K562 (cell line): Measurements from ENCODE around the gene TTC28. TPM values are rescaled to one million over a fixed set of nuclear protein-coding genes. Genes with fewer than 3 reads are reported as not detected.

Experiments
- ATAC-seq: fragments of 200-7000 bp; cut with Tn5 transposase; 3 replicates; pipeline ENCODE4 v1.9.1; 2020; ENCODE audit warnings: moderate library complexity
- BruUV-seq: library from RNA; stranded (reverse); fragments of 400-500 nt; replicated peaks from 2 replicates; lab custom pipeline; 2021; lab: Mats Ljungman, UMichigan
- CTCF ChIA-PET: fragments of 300-600 bp; formaldehyde crosslinking; extraction: SDS; loops from one replicate; lab custom pipeline; 2021; ENCODE audit warnings: low intra/inter-chr PET ratio; lab: Yijun Ruan, JAX
- POLR2A ChIA-PET: fragments of 300-600, 350-650 bp; sonication (Branson Sonifier 250); formaldehyde crosslinking; extraction: SDS; loops from one replicate; lab custom pipeline; 2021; ENCODE audit warnings: antibody characterized with exemption, inconsistent platforms; lab: Yijun Ruan, JAX
- DNase-seq, 4 experiments: peaks; one replicate each; pipeline versions ENCODE4 v3.0.0 to v3.0.0-alpha.2; 2011 to 2018; ENCODE audit warnings: low spot score in 3 of 4, mixed read lengths in 3 of 4; ENCODE audit errors: extremely low read depth in 1 of 4
- FAIRE-seq: peaks from 2 replicates; lab custom pipeline; 2011; peaks lifted over from hg19 to GRCh38; lab: Jason Lieb, UNC
- H2AFZ ChIP-seq: 2 replicates; pipeline ENCODE4 v1.6.0; 2011; ENCODE audit warnings: low read depth, low read length, control low read depth, inconsistent platforms
- H3K27ac ChIP-seq: fragments of 200-600 bp; 3 replicates; pipeline ENCODE4 v1.8.0; 2011; ENCODE audit warnings: low read depth, mild to moderate bottlenecking, control low read depth, inconsistent platforms, low read length, moderate library complexity, mixed read lengths; ENCODE audit errors: extremely low read depth
- H3K27me3 ChIP-seq, 2 experiments: fragments of 300-600 bp in 1 of 2; 2 replicates in 1 of 2; 3 replicates in 1 of 2; pipeline versions ENCODE4 v1.6.0 to v1.8.0; 2011; ENCODE audit warnings: inconsistent platforms in 2 of 2, low read length in 2 of 2, mild to moderate bottlenecking in 1 of 2, mixed read lengths in 1 of 2, moderate library complexity in 1 of 2; ENCODE audit not compliant: control insufficient read depth in 2 of 2, insufficient read depth in 2 of 2
- H3K36me3 ChIP-seq: fragments of 300-600 bp; 3 replicates; pipeline ENCODE4 v1.8.0; 2011; ENCODE audit warnings: mild to moderate bottlenecking, low read length, inconsistent platforms; ENCODE audit not compliant: control insufficient read depth, insufficient read depth
- H3K4me1 ChIP-seq, 2 experiments: fragments of 200-600 bp in 1 of 2; replicated peaks in 1 of 2; 2 replicates in 1 of 2; 3 replicates in 1 of 2; pipeline versions ENCODE4 v1.5.1 to v1.8.0; 2011; ENCODE audit warnings: inconsistent platforms in 2 of 2, low read length in 2 of 2, mild to moderate bottlenecking in 1 of 2, mixed read lengths in 1 of 2, moderate library complexity in 1 of 2; ENCODE audit not compliant: control insufficient read depth in 2 of 2, insufficient read depth in 2 of 2
- H3K4me2 ChIP-seq: 2 replicates; pipeline ENCODE4 v1.6.1; 2011; ENCODE audit warnings: low read length, control low read depth, inconsistent platforms, mixed read lengths; ENCODE audit not compliant: insufficient read depth
- H3K4me3 ChIP-seq: fragments of 200-600 bp; sonication (generic), shearing (Covaris generic); 2 replicates; pipeline ENCODE4 v1.5.1; 2016; ENCODE audit warnings: control low read depth, inconsistent platforms
- H3K79me2 ChIP-seq: fragments of 200-600 bp; 3 replicates; pipeline ENCODE4 v1.8.0; 2011; ENCODE audit warnings: low read length, inconsistent platforms; ENCODE audit not compliant: control insufficient read depth, insufficient read depth
- H3K9ac ChIP-seq, 2 experiments: 2 replicates each; pipeline versions ENCODE4 v1.6.0 to v1.6.1; 2011; ENCODE audit warnings: low read depth in 2 of 2, low read length in 2 of 2, control low read depth in 1 of 2, inconsistent platforms in 1 of 2, mild to moderate bottlenecking in 1 of 2, mixed read lengths in 1 of 2; ENCODE audit not compliant: insufficient read depth in 1 of 2
- H3K9me1 ChIP-seq: one replicate; pipeline ENCODE4 v1.6.0; 2011; ENCODE audit warnings: inconsistent platforms, mild to moderate bottlenecking, low read length, moderate library complexity; ENCODE audit not compliant: control insufficient read depth, insufficient read depth
- H3K9me3 ChIP-seq: replicated peaks from 2 replicates; pipeline ENCODE4 v1.5.1; 2011; ENCODE audit warnings: low read depth, low read length, inconsistent platforms; ENCODE audit not compliant: control insufficient read depth, insufficient read depth
- H4K20me1 ChIP-seq: replicated peaks from 2 replicates; pipeline ENCODE4 v1.6.1; 2011; ENCODE audit warnings: low read length, inconsistent platforms, mixed read lengths; ENCODE audit not compliant: control insufficient read depth, insufficient read depth
- NELFE ChIP-seq: IDR thresholded peaks from 2 replicates; pipeline ENCODE4 v1.6.1; 2011; ENCODE audit warnings: mild to moderate bottlenecking; ENCODE audit not compliant: insufficient read depth, insufficient read length
- RFX5 ChIP-seq: IDR thresholded peaks from 2 replicates; pipeline ENCODE4 v1.6.1; 2011; ENCODE audit warnings: low read depth, mild to moderate bottlenecking, improper control_type of control experiment, low read length
- ZBTB40 ChIP-seq, 2 experiments: fragments of 450-650 bp in 1 of 2; sonication (generic) in 1 of 2; formaldehyde crosslinking in 1 of 2; IDR thresholded peaks; 2 replicates each; pipeline versions ENCODE4 v1.7.1 to v1.9.0; 2016 to 2022; ENCODE audit warnings: inconsistent platforms in 1 of 2, mild to moderate bottlenecking in 1 of 2, missing genetic modification reagents in 1 of 2
- ZNF695 ChIP-seq: fragments of 450-650 bp; formaldehyde crosslinking; IDR thresholded peaks from 2 replicates; pipeline ENCODE4 v1.4.0; 2020; ENCODE audit warnings: mild to moderate bottlenecking, moderate library complexity
- WGBS: fragments of 100-300 bp; shearing (Covaris generic); methylation state at CpG from one replicate; pipeline ENCODE4 v1.1.6; 2016; ENCODE audit warnings: low coverage, mixed read lengths; ENCODE audit not compliant: insufficient coverage; ENCODE audit errors: missing lambda C conversion rate; 5-methylcytosine and 5-hydroxymethylcytosine counted together
- in situ Hi-C: fragments of 300-500 bp; cut with MboI; formaldehyde crosslinking; loops from 4 replicates; pipeline ENCODE4 v1.15.0; 2018; ENCODE audit warnings: inconsistent platforms, mixed read lengths
- intact Hi-C: fragments of 100-400 bp; cut with micrococcal nuclease; formaldehyde crosslinking; loops from 2 replicates; pipeline ENCODE4 v1.14.2; 2022
- polyA plus RNA-seq, 8 experiments: library from polyadenylated mRNA; depleted of rRNA in 4 of 8; stranded (reverse) in 5 of 8; unstranded in 3 of 8; fragments of >200 nt; fragmentation: Nextera tagmentation in 2 of 8; fragmentation: Illumina TruSeq in 1 of 8; extraction: Ambion mirVana in 2 of 8; extraction: Trizol in 1 of 8; gene quantifications; 2 replicates each; pipeline versions ENCODE4 v1.2.1 to v1.2.3, GENCODE V29; 2011 to 2014; ENCODE audit warnings: inconsistent platforms in 1 of 8, missing spikeins in 1 of 8
- total RNA-seq, 7 experiments: library from RNA; depleted of rRNA in 6 of 7; stranded (reverse); fragments of >200 nt in 6 of 7; fragmentation: Illumina TruSeq in 2 of 7; extraction: Trizol in 2 of 7; gene quantifications; 2 replicates each; pipeline versions ENCODE4 v1.2.1 to v1.2.3, GENCODE V29; 2011 to 2021; ENCODE audit warnings: low replicate concordance in 1 of 7
- TF ChIP-seq, protein P1 (sequence below): sonication (generic); formaldehyde crosslinking; IDR thresholded peaks from 2 replicates; pipeline ENCODE4 v1.8.0; 2022; ENCODE audit warnings: mild to moderate bottlenecking, missing genetic modification reagents

TTC28 gene
- total and polyA plus RNA-seq, 9 of the 15 experiments (the other 6 are each of a cell fraction or from before 2014, with no cell fraction given): 0.22 to 10.7 (median 3.1) TPM

- TF ChIP-seq ZNF695: no peak
These were observed 695.5 kb downstream of the TTC28 start (continued) for GRCh38 chr22:27984001-27984695.

- H3K4me2 ChIP-seq: no peak overlapping the region
- no peak overlapping the region for H3K4me3 ChIP-seq
- ChIA-PET CTCF (no interaction called here), POLR2A (interaction anchor here (1.2 kb wide), 1 partner anchor 9 kb away, joined by 3 read pairs; no protein-coding TSS in a partner anchor)
- H3K9me1 ChIP-seq: no peaks in the 10 kb centered on the region
- FAIRE-seq (no peak), ATAC-seq (no peak), DNase-seq (no peak)
- H2AFZ ChIP-seq: no peak overlapping the region
- H3K36me3 ChIP-seq: peaks cover 9% of the 10 kb centered on the region; the same call in 1 of the 3 replicates
- H3K27ac ChIP-seq: no peak overlapping the region
- H3K79me2 ChIP-seq: no peaks in the 10 kb centered on the region
- in situ Hi-C loops (no loop called here), intact Hi-C loops (no loop called here)
- H3K9ac ChIP-seq: no peak overlapping the region
- no peaks in the 10 kb centered on the region; a peak in 1 of 5 replicates for H3K4me1 ChIP-seq
- 58% methylated on average over 5 of the region's 15 CpGs for WGBS
- H4K20me1 ChIP-seq: no peaks in the 10 kb centered on the region
- no peaks in the 10 kb centered on the region for H3K9me3 ChIP-seq
- no TSS peak for BruUV-seq
- H3K27me3 ChIP-seq: no peaks in the 10 kb centered on the region
- TF ChIP-seq, protein P1, sequence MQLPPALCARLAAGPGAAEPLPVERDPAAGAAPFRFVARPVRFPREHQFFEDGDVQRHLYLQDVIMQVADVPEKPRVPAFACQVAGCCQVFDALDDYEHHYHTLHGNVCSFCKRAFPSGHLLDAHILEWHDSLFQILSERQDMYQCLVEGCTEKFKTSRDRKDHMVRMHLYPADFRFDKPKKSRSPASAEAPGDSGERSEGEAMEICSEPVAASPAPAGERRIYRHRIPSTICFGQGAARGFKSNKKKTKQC (CRISPR knock-in tag): no peak
- no peak for TF ChIP-seq RFX5
- TF ChIP-seq ZBTB40 (IDR thresholded peaks at IDR 0.05): no peak
- no peak for TF ChIP-seq ZBTB40 (CRISPR knock-in tag; IDR thresholded peaks at IDR 0.05)
- no peak for TF ChIP-seq NELFE
These were observed 696.3 kb downstream of the TTC28 start for GRCh38 chr22:27983361-27983791.
